ENCODE data around the gene RERE. TPM values are rescaled to one million over a fixed set of nuclear protein-coding genes. Genes with fewer than 3 reads are reported as not detected.

The RERE gene
- total RNA-seq, 4 donors from 2014 or later = 86.4 to 111 (median 103) TPM

DNA sequence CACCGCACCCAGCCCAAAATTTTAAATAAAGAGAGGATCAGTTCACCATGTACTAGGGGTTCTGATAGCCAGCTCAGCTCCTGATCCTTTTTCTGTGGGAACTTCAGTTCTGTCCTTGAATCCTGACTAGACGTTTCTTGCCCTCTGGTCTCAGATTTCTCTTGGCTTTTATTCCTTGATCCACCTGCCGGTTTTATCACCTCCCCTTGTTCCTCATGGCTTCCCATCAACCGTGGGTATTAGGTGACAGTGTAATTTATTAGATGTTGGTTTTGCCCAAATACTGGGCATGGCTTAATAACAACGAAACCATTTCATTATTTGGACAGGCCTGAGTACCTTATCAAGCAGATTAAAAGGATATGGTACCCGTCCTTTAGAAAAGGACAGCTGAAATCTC, 477.0 kb downstream of the RERE start:
- H3K36me3 ChIP-seq = peaks cover 0 to 36% (median 0%) of the 10 kb centered on the region in 3 donors
- no peak overlapping the region for H3K4me3 ChIP-seq
- TF ChIP-seq POLR2A (IDR thresholded peaks at IDR 0.05) (no peak), EP300 (IDR thresholded peaks at IDR 0.05) (no peak)
- TF ChIP-seq, protein P1, sequence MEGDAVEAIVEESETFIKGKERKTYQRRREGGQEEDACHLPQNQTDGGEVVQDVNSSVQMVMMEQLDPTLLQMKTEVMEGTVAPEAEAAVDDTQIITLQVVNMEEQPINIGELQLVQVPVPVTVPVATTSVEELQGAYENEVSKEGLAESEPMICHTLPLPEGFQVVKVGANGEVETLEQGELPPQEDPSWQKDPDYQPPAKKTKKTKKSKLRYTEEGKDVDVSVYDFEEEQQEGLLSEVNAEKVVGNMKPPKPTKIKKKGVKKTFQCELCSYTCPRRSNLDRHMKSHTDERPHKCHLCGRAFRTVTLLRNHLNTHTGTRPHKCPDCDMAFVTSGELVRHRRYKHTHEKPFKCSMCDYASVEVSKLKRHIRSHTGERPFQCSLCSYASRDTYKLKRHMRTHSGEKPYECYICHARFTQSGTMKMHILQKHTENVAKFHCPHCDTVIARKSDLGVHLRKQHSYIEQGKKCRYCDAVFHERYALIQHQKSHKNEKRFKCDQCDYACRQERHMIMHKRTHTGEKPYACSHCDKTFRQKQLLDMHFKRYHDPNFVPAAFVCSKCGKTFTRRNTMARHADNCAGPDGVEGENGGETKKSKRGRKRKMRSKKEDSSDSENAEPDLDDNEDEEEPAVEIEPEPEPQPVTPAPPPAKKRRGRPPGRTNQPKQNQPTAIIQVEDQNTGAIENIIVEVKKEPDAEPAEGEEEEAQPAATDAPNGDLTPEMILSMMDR (IDR thresholded peaks at IDR 0.05) = no peak
- no peaks in the 10 kb centered on the region for H3K27me3 ChIP-seq
- H3K9me3 ChIP-seq = no peaks in the 10 kb centered on the region
- no peak overlapping the region for H3K27ac ChIP-seq
- peaks cover 0 to 13% (median 6%) of the 10 kb centered on the region in 4 donors for H3K4me1 ChIP-seq
- DNase-seq (ENCODE audit: low spot score in 2 of 2) = no peak
- WGBS, 2 donors = 85 to 87% methylated on average over 6 of the region's 6 CpGs

DNA sequence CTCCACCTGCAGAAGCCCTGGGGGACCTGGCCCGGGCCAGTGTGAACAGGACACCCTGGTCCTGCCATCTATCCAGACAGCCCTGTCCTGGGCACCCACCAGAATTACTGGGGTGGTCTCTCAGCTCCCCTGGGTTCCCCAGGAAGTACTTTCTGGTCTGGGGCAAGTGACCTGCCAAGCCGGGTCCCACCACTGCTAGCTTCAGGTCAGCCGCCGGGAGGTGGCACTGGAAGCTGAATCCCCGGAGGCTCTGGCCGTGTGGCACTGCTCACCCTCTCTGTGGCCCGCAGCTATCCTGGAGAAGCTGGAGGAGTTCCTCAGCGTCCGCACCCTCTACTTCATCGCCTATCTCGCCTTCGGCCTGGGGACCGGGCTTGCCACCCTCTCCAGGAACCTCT, 478.2 kb downstream of the RERE start:
- H3K4me3 ChIP-seq = no peak overlapping the region
- H3K9me3 ChIP-seq = no peaks in the 10 kb centered on the region
- TF ChIP-seq EP300 (IDR thresholded peaks at IDR 0.05) (no peak), POLR2A (IDR thresholded peaks at IDR 0.05) (no peak)
- TF ChIP-seq, protein P1 (IDR thresholded peaks at IDR 0.05) = no peak
- no peaks in the 10 kb centered on the region for H3K27me3 ChIP-seq
- 94 to 95% methylated on average over 10 to 11 of the region's 13 CpGs for WGBS, 2 donors
- no peak for DNase-seq (ENCODE audit: low spot score in 2 of 2)
- H3K36me3 ChIP-seq = peaks cover 0 to 46% (median 0%) of the 10 kb centered on the region in 3 donors
- no peak overlapping the region for H3K27ac ChIP-seq
- H3K4me1 ChIP-seq = peaks cover 0 to 12% (median 6%) of the 10 kb centered on the region in 4 donors

DNA sequence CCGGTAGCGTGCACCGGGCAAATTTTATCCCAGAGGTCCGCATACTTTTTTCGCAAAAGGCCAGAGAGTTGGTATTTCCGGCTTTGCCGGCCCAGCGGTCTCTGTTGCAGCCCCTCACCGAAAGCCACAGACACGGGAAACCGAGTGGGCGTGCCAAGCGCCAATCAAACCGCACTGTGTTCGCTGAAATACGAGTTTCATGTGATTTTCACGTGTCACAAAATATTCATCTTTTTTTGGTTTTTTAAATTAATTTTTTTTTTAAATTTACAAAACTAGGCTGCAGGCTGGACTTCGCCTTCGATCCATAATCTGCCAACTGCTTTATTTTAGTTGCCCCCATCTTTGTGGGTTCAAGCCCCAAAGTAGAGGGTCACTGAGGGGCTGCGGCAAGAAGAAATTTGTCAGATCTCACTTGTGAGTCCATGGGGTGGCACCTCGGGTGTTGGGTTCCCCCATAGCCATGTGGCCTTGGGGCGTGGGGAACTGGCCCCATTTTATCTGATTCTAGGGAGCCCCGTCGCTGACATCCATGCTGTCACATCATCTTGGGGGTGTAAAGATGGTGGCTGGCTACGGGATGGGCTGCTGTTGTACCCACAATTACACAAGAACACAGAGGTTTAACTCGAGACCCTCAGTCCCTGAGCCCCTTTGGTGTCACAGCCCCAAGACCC, 478.8 kb downstream of the RERE start:
- WGBS, 2 donors = 94 to 96% methylated on average over 26 of the region's 26 CpGs
- TF ChIP-seq POLR2A (IDR thresholded peaks at IDR 0.05) (no peak), EP300 (IDR thresholded peaks at IDR 0.05) (no peak)
- TF ChIP-seq, protein P1 (IDR thresholded peaks at IDR 0.05) = no peak
- Histone ChIP-seq H3K27me3 (no peaks in the 10 kb centered on the region), H3K4me1 (peaks cover 0 to 7% (median 2%) of the 10 kb centered on the region in 4 donors), H3K4me3 (no peak overlapping the region), H3K9me3 (no peaks in the 10 kb centered on the region), H3K36me3 (peaks cover 0 to 51% (median 0%) of the 10 kb centered on the region in 3 donors), H3K27ac (no peak overlapping the region)
- no peak for DNase-seq (ENCODE audit: low spot score in 2 of 2)

DNA sequence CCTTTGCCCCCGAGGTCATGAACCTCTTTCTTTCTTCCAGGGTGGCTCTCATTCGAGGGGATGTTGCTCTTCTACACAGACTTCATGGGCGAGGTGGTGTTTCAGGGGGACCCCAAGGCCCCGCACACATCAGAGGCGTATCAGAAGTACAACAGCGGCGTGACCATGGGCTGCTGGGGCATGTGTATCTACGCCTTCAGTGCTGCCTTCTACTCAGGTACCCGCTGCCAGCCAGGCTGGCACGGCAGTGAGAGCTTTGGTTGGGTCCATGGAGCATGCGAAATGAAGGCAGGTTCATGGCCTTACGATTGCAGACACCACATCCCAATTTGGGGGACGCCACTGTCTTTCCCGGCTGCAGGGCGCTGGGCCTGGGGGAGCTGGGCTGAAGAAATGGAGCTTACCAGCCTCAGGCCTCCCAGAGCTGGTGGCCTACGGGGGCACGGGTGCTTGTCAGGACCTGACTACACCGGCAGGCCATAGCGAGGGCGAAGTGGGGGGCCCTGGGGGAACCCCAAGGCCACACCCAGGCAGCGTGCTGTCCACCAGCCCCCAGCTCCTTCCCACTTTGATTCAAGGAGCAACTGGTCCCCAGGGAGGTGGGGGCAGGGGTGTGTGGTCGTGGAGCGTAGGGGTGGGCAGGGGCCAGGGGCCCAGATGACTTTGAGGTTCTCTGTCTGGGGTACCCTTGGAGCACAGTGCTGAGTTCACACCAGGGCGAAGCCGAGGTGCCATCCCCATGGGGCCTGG, 479.5 kb downstream of the RERE start:
- DNase-seq (ENCODE audit: low spot score in 2 of 2) = no peak
- TF ChIP-seq EP300 (IDR thresholded peaks at IDR 0.05) (no peak), POLR2A (IDR thresholded peaks at IDR 0.05) (no peak)
- H3K27me3 ChIP-seq = no peaks in the 10 kb centered on the region
- H3K36me3 ChIP-seq = peaks cover 0 to 58% (median 0%) of the 10 kb centered on the region in 3 donors
- no peak overlapping the region for H3K27ac ChIP-seq
- H3K4me1 ChIP-seq = peaks cover 0 to 2% (median under 1%) of the 10 kb centered on the region in 4 donors
- H3K4me3 ChIP-seq = no peak overlapping the region
- 90 to 98% methylated on average over 18 of the region's 25 CpGs for WGBS, 2 donors
- no peaks in the 10 kb centered on the region for H3K9me3 ChIP-seq

DNA sequence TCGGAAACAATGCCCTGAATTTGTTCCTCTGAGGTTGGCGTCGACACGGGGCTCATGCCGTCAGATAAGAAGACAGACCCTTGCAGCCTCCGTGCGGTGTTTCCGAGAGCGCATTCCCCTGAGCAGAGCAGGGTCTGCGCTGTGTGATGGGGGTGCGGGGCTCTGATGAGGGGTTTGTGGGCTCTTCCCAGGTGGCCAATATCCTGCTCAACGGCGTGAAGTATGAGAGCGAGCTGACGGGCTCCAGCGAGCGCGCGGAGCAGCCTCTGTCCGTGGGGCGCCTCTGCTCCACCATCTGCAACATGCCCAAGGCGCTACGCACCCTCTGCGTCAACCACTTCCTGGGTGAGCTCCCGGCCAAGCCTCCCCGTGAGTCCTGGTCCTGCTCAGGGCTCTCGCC, 482.2 kb downstream of the RERE start:
- DNase-seq (ENCODE audit: low spot score in 2 of 2) = no peak
- Histone ChIP-seq H3K27me3 (no peaks in the 10 kb centered on the region), H3K4me3 (no peak overlapping the region), H3K36me3 (peaks cover 0 to 78% (median 0%) of the 10 kb centered on the region in 3 donors), H3K27ac (no peak overlapping the region), H3K4me1 (no peaks in the 10 kb centered on the region), H3K9me3 (no peaks in the 10 kb centered on the region)
- TF ChIP-seq, protein P1 (IDR thresholded peaks at IDR 0.05) = no peak
- TF ChIP-seq EP300 (IDR thresholded peaks at IDR 0.05) = no peak
- no peak for TF ChIP-seq POLR2A (IDR thresholded peaks at IDR 0.05)
- 95% methylated on average over 15 to 27 of the region's 27 CpGs for WGBS, 2 donors
